Germinal center (tissue), 1 donor: ENCODE measurements around the gene YBEY.
A peak's percentile ranks its signal among the peaks of the same experiment; 100 is the strongest.

ENCODE experiments used
- DNase-seq: peaks from one replicate; pipeline ENCODE4 v3.0.0; 2012; ENCODE audit warnings: mixed read lengths, low spot score

Gene YBEY

DNA sequence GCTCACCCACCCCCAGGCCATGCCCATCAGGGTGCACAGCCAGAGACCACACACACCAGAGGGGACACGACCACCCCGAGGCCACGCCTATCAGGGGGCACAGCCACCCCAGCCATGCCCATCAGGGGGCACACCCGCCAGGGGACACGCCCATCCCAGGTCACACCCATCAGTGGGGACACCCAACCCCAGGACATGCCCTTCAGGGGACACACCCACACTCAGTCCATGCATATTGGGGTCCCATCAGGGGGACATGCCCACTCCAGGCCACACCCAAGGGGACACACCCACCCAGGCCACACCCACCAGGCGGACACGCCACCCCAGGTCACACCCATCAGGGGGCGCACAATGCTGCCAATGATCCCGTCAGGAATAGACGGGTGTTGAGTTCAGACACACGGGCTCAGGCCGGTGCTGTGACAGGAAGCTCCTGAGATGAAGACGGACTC is 21.4 kb upstream of the YBEY start:
- no peak for DNase-seq

GRCh38 chr21:46265736-46266525 is 20.2 kb upstream of the YBEY start:
- DNase-seq = no peak

DNA sequence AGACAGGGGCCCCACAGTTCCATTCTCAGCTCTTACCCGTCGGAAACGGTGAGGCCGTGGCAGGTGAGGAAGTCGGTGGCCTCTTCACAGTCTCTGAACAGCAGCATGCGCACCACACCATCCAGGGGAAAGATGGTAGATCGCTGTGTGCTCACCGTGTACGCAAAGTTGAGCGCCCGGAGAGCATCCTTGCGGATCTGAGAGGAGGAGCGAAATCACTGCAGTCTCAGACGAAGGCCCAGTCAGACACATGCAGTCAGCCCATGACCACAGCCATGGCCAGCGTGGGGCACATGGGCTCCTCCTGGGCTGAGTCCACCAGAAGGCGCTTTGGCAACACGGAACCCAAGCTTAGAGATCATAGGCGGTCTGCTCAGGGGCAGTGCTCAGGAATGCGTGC is 19.2 kb upstream of the YBEY start:
- no peak for DNase-seq

DNA sequence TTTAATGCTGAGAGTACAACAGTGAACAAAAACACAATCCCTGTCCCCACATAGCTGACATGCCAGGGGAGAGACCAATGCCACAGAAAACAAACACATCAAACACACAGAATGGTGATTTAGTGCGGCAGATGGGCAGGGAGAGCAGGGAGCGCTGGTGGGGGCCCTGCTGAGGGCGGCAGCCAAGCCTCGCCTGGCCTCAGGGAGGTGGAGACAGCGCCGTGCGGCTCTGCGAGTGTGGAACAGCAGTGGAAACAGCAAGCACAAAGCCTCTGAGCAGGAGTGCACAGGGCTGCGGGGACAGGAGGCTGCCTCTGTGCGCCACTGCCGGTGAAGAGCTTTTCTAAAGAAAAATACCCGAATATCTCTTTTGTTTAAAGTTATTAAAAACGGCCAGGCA is 17.8 kb upstream of the YBEY start:
- no peak for DNase-seq

GRCh38 chr21:46269466-46269865 is 16.7 kb upstream of the YBEY start:
- no peak for DNase-seq

GRCh38 chr21:46273341-46273740 is 12.8 kb upstream of the YBEY start:
- DNase-seq = no peak

DNA sequence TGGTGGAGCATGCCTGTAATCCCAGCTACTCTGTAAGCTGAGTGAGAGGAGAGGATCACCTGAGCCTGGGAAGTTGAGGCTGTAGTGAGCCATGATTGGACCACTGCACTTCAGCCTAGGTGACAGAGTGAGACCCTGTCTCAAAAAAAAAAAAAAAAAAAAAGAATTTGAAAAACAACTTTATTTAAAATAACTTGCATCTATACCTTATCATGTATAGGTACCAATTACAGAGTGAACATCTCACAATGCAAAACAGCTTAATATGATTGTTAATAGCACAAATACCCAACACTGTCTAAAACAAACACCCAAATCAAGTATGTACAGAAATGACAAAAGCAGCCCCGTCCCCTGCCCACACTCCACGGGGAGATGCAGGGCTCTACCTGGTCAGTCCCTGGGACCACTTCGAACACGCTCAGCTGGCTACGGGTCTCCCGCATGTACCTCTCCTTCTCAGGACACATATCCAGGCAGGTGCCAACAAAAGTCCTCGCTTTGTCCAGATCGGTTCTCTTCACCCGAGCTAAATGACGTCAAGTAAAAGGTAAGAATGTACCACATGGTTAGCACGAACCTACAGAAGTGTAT is 11.2 kb upstream of the YBEY start:
- DNase-seq = no peak

- no peak for DNase-seq
Measured at GRCh38 chr21:46284077-46284644, 2.0 kb upstream of the YBEY start.

DNA sequence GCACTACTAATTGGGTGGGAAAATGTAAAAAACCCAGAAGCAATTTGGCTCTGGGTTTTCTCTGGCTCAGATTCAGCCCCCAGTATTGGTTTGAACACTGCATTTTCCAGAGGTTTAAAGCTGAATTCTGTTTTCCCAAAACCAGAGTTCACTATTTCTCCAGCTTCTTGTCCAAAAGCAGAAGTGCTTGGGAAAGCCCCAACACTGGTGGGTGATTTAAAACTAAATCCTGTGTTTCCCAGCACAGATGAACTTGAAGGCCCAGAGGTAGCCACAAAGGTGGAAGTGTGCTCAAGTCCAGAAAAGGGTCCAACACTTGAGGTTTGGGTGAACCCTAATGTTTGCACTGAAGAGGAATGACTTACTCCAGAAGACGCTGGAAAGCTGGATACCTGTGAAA is 1.4 kb upstream of the YBEY start:
- DNase-seq = no peak

DNA sequence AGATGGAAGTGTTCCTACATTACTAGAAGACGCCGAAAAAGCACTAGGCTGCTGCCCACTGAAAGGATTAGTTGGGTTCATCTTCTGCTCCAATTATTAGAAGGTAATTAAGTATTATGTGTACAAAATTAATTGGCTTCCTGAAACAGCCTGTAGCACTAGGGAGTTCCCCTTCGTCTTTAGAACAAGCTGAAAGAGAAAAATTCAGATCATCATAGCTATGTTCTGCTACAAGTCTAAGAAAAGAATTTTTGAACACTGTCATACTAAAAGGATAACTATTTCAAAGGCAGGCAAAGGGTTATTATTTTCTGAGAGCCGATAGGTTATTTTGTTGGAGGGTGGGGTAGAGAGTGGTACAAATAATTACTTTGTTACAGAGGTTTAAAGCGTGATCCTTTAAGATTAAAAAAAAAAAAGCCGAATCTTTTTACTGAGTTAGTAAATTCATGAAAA is 908 bp upstream of the YBEY start, which contains the start of gene MCM3AP:
Gene MCM3AP, minus strand, starts transcription at position 406 of the 456 bp plus-strand sequence. Its CDS starts 325 bp downstream, at position 81.
- no peak for DNase-seq

GRCh38 chr21:46286648-46287002 is 483 bp downstream of the YBEY start:
- no peak for DNase-seq

GRCh38 chr21:46287541-46287940 is 1.4 kb downstream of the YBEY start:
- no peak for DNase-seq

GRCh38 chr21:46289655-46290179 is 3.6 kb downstream of the YBEY start:
- no peak for DNase-seq

- DNase-seq = no peak
Measured at GRCh38 chr21:46291561-46291960, 5.4 kb downstream of the YBEY start.

- DNase-seq = no peak
Measured at GRCh38 chr21:46294647-46295176, 8.6 kb downstream of the YBEY start.

- no peak for DNase-seq
Measured at GRCh38 chr21:46295177-46295770, 9.1 kb downstream of the YBEY start.

DNA sequence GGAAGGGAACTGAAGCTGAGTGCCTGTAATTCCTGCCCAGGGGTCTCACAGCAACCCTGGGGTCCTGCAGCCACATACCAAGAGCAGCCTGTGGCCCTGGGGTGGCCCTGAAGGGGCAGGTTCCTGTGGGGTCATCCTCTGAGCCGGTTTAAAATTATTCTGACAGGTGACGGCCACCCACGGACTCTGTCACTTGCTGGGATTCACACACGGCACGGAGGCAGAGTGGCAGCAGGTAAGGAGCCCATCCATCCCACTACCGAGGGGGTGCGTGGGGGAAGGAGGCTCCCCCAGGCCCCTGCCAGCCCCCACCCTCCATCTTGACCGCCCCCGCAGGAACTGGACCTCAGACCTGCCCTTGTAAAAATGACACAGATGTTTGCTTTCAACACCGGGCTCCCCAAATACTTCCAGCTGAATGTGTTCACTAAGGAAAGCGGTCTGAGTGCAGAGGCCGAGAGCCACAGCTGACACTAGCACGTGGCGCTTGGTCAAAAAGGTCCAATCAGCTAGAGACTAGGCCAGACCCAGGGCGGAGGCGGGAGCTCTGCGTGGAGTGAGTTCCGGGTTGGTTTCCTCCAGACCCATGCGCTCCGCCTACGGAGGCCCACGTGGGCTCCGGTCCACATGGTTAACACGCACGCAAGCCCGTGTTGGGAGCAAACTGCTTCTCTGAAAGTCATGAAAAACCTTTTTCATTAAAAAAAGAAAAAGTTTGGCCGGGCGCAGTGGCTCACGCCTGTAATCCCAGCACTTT is 10.0 kb downstream of the YBEY start:
- peak; percentile 88 for DNase-seq

GRCh38 chr21:46297338-46298271 is 11.5 kb downstream of the YBEY start:
- no peak for DNase-seq

- no peak for DNase-seq
Measured at GRCh38 chr21:46299167-46299566, 13.0 kb downstream of the YBEY start.

GRCh38 chr21:46301759-46302158 is 15.6 kb downstream of the YBEY start:
- DNase-seq = no peak
